ENCODE data around the gene ASF1A.

ASF1A gene

GRCh38 chr6:118921084-118921483 lies 27.1 kb downstream of the ASF1A start:
- peaks cover 17 to 77% (median 43%) of the 10 kb centered on the region in 4 experiments for H3K36me3 ChIP-seq (ENCODE audit: control insufficient read depth in 4 of 4, insufficient read depth in 4 of 4, low read length in 3 of 4)
- ChIA-PET POLR2A (no interaction called here), CTCF (no interaction called here)
- no peak overlapping the region for H3K4me3 ChIP-seq (ENCODE audit: control insufficient read depth in 1 of 7, extremely low read depth in 1 of 7, insufficient read depth in 4 of 7, low read depth in 2 of 7, low read length in 6 of 7)
- H3K9me3 ChIP-seq (ENCODE audit: control extremely low read depth in 1 of 5, control insufficient read depth in 4 of 5, insufficient read depth in 2 of 5, low read depth in 1 of 5, low read length in 4 of 5), result no peaks in the 10 kb centered on the region
- no peaks in the 10 kb centered on the region for H3K27me3 ChIP-seq (replicated peaks in 2 of 5; ENCODE audit: control insufficient read depth in 4 of 5, insufficient read depth in 5 of 5, low read length in 4 of 5)
- no peak for DNase-seq
- no peak overlapping the region for H3K27ac ChIP-seq (ENCODE audit: insufficient read depth in 1 of 2, low read depth in 1 of 2, low read length in 2 of 2, poor library complexity in 1 of 2, severe bottlenecking in 2 of 2)
- H3K4me1 ChIP-seq (ENCODE audit: control extremely low read depth in 1 of 4, control insufficient read depth in 4 of 4, insufficient read depth in 4 of 4, low read length in 3 of 4), result no peaks in the 10 kb centered on the region
- WGBS (ENCODE audit: insufficient coverage), result 100% methylated on average over 1 of the region's 1 CpG

DNA sequence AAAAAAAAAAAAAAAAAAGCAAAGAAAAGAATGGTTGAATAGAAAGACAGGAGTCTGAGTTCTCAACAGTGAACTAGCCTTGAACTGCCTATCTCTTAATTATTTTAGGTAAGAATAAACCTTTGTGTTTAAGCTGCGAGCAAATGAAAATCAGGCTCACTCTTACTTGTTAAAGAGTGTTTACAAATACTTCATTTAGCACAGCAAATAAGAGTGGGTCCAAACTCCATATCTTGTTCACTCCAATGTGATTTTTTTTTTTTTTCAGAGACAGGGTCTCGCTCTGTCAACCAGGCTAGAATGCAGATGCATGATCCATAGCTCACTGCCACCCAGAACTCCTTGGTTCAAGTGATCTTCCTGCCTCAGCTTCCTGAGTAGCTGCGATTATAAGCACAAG lies 29.1 kb downstream of the ASF1A start:
- ChIA-PET CTCF (interaction anchor here (0.6 to 1.3 kb wide), 3 partner anchors 8 to 12 kb away, joined by 3 to 4 read pairs (median 3); no protein-coding TSS in a partner anchor), POLR2A (no interaction called here)
- 100% methylated on average over 1 of the region's 3 CpGs for WGBS (ENCODE audit: insufficient coverage)
- H3K9me3 ChIP-seq (ENCODE audit: control extremely low read depth in 1 of 5, control insufficient read depth in 4 of 5, insufficient read depth in 2 of 5, low read depth in 1 of 5, low read length in 4 of 5), result no peaks in the 10 kb centered on the region
- H3K4me3 ChIP-seq (ENCODE audit: control insufficient read depth in 1 of 7, extremely low read depth in 1 of 7, insufficient read depth in 4 of 7, low read depth in 2 of 7, low read length in 6 of 7), result no peak overlapping the region
- H3K4me1 ChIP-seq (ENCODE audit: control extremely low read depth in 1 of 4, control insufficient read depth in 4 of 4, insufficient read depth in 4 of 4, low read length in 3 of 4), result no peaks in the 10 kb centered on the region
- peaks cover 18 to 79% (median 44%) of the 10 kb centered on the region in 4 experiments for H3K36me3 ChIP-seq (ENCODE audit: control insufficient read depth in 4 of 4, insufficient read depth in 4 of 4, low read length in 3 of 4)
- DNase-seq, result no peak
- no peaks in the 10 kb centered on the region for H3K27me3 ChIP-seq (replicated peaks in 2 of 5; ENCODE audit: control insufficient read depth in 4 of 5, insufficient read depth in 5 of 5, low read length in 4 of 5)
- no peak overlapping the region for H3K27ac ChIP-seq (ENCODE audit: insufficient read depth in 1 of 2, low read depth in 1 of 2, low read length in 2 of 2, poor library complexity in 1 of 2, severe bottlenecking in 2 of 2)

DNA sequence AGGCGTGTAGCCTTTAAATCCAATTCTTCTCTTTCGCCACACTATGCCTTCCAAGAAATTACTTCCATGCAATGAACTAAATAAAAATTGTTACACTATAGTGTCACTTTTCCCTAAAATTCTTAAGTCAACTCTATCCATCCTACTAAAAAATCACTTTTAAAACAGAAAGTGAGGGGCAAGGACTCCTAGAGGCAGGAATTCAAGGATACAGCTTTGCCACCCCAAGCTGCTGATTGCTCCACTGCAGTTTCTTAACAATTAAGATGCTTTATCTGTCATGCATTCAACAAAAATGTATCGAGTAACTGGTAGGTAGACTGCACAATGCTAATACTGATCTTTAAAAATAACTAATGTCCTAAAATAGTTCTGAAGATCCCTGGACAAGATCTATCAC lies 36.7 kb downstream of the ASF1A start:
- ChIA-PET CTCF (interaction anchor here (2.8 kb wide), 1 partner anchor 34 kb away, joined by 9 read pairs; no protein-coding TSS in a partner anchor), POLR2A (no interaction called here)
- 100% methylated on average over 2 of the region's 3 CpGs for WGBS (ENCODE audit: insufficient coverage)
- no peak overlapping the region for H3K27ac ChIP-seq (ENCODE audit: insufficient read depth in 1 of 2, low read depth in 1 of 2, low read length in 2 of 2, poor library complexity in 1 of 2, severe bottlenecking in 2 of 2)
- peaks cover 11 to 37% (median 23%) of the 10 kb centered on the region in 4 experiments for H3K36me3 ChIP-seq (ENCODE audit: control insufficient read depth in 4 of 4, insufficient read depth in 4 of 4, low read length in 3 of 4)
- no peak overlapping the region for H3K4me3 ChIP-seq (ENCODE audit: control insufficient read depth in 1 of 7, extremely low read depth in 1 of 7, insufficient read depth in 4 of 7, low read depth in 2 of 7, low read length in 6 of 7)
- no peaks in the 10 kb centered on the region for H3K27me3 ChIP-seq (replicated peaks in 2 of 5; ENCODE audit: control insufficient read depth in 4 of 5, insufficient read depth in 5 of 5, low read length in 4 of 5)
- H3K4me1 ChIP-seq (ENCODE audit: control extremely low read depth in 1 of 4, control insufficient read depth in 4 of 4, insufficient read depth in 4 of 4, low read length in 3 of 4), result peaks cover 4 to 14% (median 10%) of the 10 kb centered on the region in 4 experiments
- DNase-seq, result no peak
- no peaks in the 10 kb centered on the region for H3K9me3 ChIP-seq (ENCODE audit: control extremely low read depth in 1 of 5, control insufficient read depth in 4 of 5, insufficient read depth in 2 of 5, low read depth in 1 of 5, low read length in 4 of 5)

GRCh38 chr6:118931436-118931835 lies 37.5 kb downstream of the ASF1A start:
- DNase-seq, result no peak
- no peak overlapping the region for H3K4me3 ChIP-seq (ENCODE audit: control insufficient read depth in 1 of 7, extremely low read depth in 1 of 7, insufficient read depth in 4 of 7, low read depth in 2 of 7, low read length in 6 of 7)
- peaks cover 4 to 16% (median 13%) of the 10 kb centered on the region in 4 experiments for H3K4me1 ChIP-seq (ENCODE audit: control extremely low read depth in 1 of 4, control insufficient read depth in 4 of 4, insufficient read depth in 4 of 4, low read length in 3 of 4)
- CTCF ChIA-PET, result no interaction called here
- peaks cover 6 to 36% (median 22%) of the 10 kb centered on the region in 4 experiments for H3K36me3 ChIP-seq (ENCODE audit: control insufficient read depth in 4 of 4, insufficient read depth in 4 of 4, low read length in 3 of 4)
- 94% methylated on average over 2 of the region's 5 CpGs for WGBS (ENCODE audit: insufficient coverage)
- H3K9me3 ChIP-seq (ENCODE audit: control extremely low read depth in 1 of 5, control insufficient read depth in 4 of 5, insufficient read depth in 2 of 5, low read depth in 1 of 5, low read length in 4 of 5), result peaks cover 0 to under 1% (median 0%) of the 10 kb centered on the region in 5 experiments
- H3K27me3 ChIP-seq (replicated peaks in 2 of 5; ENCODE audit: control insufficient read depth in 4 of 5, insufficient read depth in 5 of 5, low read length in 4 of 5), result no peaks in the 10 kb centered on the region
- POLR2A ChIA-PET, result no interaction called here
- no peak overlapping the region for H3K27ac ChIP-seq (ENCODE audit: insufficient read depth in 1 of 2, low read depth in 1 of 2, low read length in 2 of 2, poor library complexity in 1 of 2, severe bottlenecking in 2 of 2)

- Histone ChIP-seq H3K27me3 (replicated peaks in 2 of 5; ENCODE audit: control insufficient read depth in 4 of 5, insufficient read depth in 5 of 5, low read length in 4 of 5) (no peaks in the 10 kb centered on the region), H3K27ac (ENCODE audit: insufficient read depth in 1 of 2, low read depth in 1 of 2, low read length in 2 of 2, poor library complexity in 1 of 2, severe bottlenecking in 2 of 2) (no peak overlapping the region), H3K4me1 (ENCODE audit: control extremely low read depth in 1 of 4, control insufficient read depth in 4 of 4, insufficient read depth in 4 of 4, low read length in 3 of 4) (peaks cover 4 to 16% (median 13%) of the 10 kb centered on the region in 4 experiments), H3K4me3 (ENCODE audit: control insufficient read depth in 1 of 7, extremely low read depth in 1 of 7, insufficient read depth in 4 of 7, low read depth in 2 of 7, low read length in 6 of 7) (no peak overlapping the region), H3K9me3 (ENCODE audit: control extremely low read depth in 1 of 5, control insufficient read depth in 4 of 5, insufficient read depth in 2 of 5, low read depth in 1 of 5, low read length in 4 of 5) (peaks cover 0 to 6% (median 0%) of the 10 kb centered on the region in 5 experiments), H3K36me3 (ENCODE audit: control insufficient read depth in 4 of 4, insufficient read depth in 4 of 4, low read length in 3 of 4) (peaks cover 6 to 29% (median 18%) of the 10 kb centered on the region in 4 experiments)
- 88% methylated on average over 1 of the region's 2 CpGs for WGBS (ENCODE audit: insufficient coverage)
- no peak for DNase-seq
- CTCF ChIA-PET, result no interaction called here
- POLR2A ChIA-PET, result no interaction called here
These were observed 38.5 kb downstream of the ASF1A start for GRCh38 chr6:118932421-118932820.

DNA sequence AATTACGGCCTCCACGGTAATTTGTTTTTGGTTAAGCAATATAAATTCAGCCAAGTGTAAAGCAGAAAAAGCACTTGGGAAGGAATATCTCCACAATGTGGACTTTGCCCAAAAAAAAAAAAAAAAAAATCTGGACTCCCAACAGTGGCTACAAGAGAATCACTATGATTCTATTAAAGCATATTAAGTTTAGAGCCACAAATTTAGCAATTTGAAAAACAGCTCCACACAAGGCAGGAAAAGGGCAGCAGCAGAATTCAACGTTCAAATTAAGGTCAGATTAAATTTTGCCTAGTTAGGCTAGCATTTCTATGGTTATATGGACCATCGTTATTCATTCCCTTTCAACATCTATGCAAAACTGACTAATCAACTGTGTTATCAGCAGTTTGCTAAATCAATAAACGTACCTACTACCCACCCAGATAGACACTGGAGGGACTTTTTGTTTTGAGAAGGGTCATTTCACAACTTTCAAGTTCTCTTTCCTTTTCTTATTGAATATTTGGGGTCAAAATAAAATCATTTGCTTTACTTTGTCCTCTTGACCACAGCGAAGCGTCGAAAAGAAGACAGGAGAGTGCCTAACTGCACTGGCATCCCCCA lies 40.0 kb downstream of the ASF1A start:
- no peak for DNase-seq
- Histone ChIP-seq H3K27ac (ENCODE audit: insufficient read depth in 1 of 2, low read depth in 1 of 2, low read length in 2 of 2, poor library complexity in 1 of 2, severe bottlenecking in 2 of 2) (no peak overlapping the region), H3K9me3 (ENCODE audit: control extremely low read depth in 1 of 5, control insufficient read depth in 4 of 5, insufficient read depth in 2 of 5, low read depth in 1 of 5, low read length in 4 of 5) (peaks cover 0 to 6% (median 0%) of the 10 kb centered on the region in 5 experiments), H3K4me3 (ENCODE audit: control insufficient read depth in 1 of 7, extremely low read depth in 1 of 7, insufficient read depth in 4 of 7, low read depth in 2 of 7, low read length in 6 of 7) (peak overlapping the region in 6 of 7 experiments; percentile 79 to 96 (median 95)), H3K36me3 (ENCODE audit: control insufficient read depth in 4 of 4, insufficient read depth in 4 of 4, low read length in 3 of 4) (peaks cover 3 to 17% (median 11%) of the 10 kb centered on the region in 4 experiments), H3K4me1 (ENCODE audit: control extremely low read depth in 1 of 4, control insufficient read depth in 4 of 4, insufficient read depth in 4 of 4, low read length in 3 of 4) (peaks cover 4 to 16% (median 13%) of the 10 kb centered on the region in 4 experiments), H3K27me3 (replicated peaks in 2 of 5; ENCODE audit: control insufficient read depth in 4 of 5, insufficient read depth in 5 of 5, low read length in 4 of 5) (no peaks in the 10 kb centered on the region)
- POLR2A ChIA-PET, result interaction anchor here (0.6 to 1.2 kb wide), 3 partner anchors 24 to 374 kb away, joined by 3 read pairs; no protein-coding TSS in a partner anchor
- WGBS (ENCODE audit: insufficient coverage), result 40% methylated on average over 5 of the region's 8 CpGs
- CTCF ChIA-PET, result interaction anchor here (0.6 kb wide), 1 partner anchor 11 kb away, joined by 4 read pairs; no protein-coding TSS in a partner anchor
